PFSK-1 (cell line): ENCODE measurements around the gene RAP1GAP2.

Source experiments
- POLR2AphosphoS5 ChIP-seq: IDR thresholded peaks from 2 replicates; pipeline ENCODE4 v1.6.1; 2012; ENCODE audit warnings: low read depth, mild to moderate bottlenecking, control low read depth, low read length, moderate library complexity
- SIN3A ChIP-seq: IDR thresholded peaks from 2 replicates; pipeline ENCODE4 v1.6.1; 2012; ENCODE audit warnings: mild to moderate bottlenecking, low read length, moderate library complexity, borderline replicate concordance; ENCODE audit not compliant: insufficient read depth
- TAF1 ChIP-seq: IDR thresholded peaks from 2 replicates; pipeline ENCODE4 v1.6.1; 2012; ENCODE audit warnings: low read length, control low read depth, borderline replicate concordance; ENCODE audit not compliant: insufficient read depth

- no peak for TF ChIP-seq SIN3A
- no peak for TF ChIP-seq TAF1
- no peak for TF ChIP-seq POLR2AphosphoS5
These were observed 156.1 kb downstream of the RAP1GAP2 start for GRCh38 chr17:2952174-2952845.
